Measurements from ENCODE around the gene FAF2.

Gene FAF2

DNA sequence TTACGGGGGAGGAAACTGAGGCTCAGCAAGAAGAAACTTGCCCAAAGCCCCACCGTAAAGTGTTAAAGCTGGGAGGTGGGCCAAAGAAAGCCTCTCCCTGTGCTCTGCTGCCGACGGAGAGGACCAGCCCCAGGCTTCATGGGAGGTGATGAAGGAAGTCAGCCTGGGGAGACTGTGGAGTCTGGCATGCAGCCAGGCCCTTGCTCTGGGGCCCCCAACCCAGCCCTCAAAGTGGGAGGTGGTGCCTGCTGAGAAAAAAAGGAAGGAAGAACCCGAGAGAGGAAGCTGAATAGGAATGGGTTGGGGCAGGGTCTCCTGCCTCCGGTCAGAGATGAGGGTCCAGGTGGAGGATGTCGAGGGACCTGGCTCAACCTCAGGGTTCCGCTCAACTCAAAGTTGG is 85.2 kb downstream of the FAF2 start:
- no peak for DNase-seq

GRCh38 chr5:176533894-176534611 is 85.9 kb downstream of the FAF2 start:
- DNase-seq = no peak

GRCh38 chr5:176534640-176535039 is 86.5 kb downstream of the FAF2 start:
- no peak for DNase-seq

DNA sequence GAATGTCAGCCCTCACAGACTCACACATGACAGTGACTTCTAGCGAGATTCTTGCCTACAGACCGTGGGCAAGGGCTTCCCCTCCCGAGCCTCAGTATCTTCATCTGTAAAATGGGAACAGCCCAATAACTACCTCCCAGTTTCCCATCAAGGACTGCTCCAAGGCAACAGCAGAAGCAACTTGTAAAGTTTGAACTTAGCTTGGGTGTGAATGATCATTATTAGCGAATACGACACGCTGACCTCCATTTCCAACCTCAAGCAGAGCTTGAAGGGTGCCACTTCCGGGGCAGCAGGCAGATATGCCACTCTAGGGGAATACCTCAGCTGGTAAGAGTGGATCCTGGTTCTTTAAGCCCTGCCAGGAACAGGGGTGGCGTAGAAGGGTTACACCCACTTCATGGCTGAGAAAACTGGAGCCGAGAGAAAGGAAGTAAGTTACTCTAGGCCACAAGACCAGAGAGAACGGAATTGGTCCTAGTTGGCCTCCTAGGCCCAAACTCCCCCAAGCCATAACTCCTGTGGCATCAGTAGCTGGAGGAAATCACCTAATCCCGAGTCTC is 87.0 kb downstream of the FAF2 start:
- peak; percentile 79 for DNase-seq

GRCh38 chr5:176535664-176536131 is 87.5 kb downstream of the FAF2 start:
- DNase-seq = no peak

DNA sequence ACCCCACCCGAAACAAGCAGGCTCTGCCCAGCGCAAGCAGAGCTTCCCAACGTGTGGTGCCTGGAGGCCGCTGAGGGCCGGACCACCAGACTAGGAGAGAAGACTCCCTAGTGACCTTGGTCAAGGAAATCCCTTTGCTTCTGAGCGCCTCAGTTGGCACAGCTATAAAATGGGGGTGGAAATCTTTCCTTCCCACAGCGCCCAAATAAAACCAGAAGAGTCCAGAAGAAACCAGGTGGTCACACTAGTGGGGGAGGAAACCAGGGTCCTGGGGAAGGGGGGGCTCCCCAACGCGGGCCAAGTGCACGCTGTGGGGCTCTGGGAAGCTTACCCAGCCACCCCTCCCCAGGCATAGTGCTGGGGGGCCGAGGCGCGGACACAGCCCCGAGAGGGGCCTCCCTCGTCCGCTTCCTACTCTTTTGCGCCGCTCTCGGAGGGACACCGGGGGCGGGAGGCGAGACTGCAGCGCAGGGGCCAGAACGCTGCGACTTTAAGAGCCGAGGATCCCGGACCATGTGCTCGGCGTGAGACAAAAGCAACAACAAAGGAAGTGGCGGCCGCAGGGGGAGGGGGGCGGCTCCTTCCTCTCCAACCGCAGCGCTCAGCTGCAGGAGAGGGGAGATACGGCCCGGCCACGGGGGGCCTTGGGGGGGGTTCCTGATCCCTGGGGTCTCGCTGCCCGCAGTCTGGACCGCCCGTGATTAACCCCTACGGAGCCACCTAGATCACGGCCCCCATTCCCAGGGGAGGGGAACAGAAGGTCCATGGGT is 88.1 kb downstream of the FAF2 start:
- DNase-seq = peak; percentile 66

DNA sequence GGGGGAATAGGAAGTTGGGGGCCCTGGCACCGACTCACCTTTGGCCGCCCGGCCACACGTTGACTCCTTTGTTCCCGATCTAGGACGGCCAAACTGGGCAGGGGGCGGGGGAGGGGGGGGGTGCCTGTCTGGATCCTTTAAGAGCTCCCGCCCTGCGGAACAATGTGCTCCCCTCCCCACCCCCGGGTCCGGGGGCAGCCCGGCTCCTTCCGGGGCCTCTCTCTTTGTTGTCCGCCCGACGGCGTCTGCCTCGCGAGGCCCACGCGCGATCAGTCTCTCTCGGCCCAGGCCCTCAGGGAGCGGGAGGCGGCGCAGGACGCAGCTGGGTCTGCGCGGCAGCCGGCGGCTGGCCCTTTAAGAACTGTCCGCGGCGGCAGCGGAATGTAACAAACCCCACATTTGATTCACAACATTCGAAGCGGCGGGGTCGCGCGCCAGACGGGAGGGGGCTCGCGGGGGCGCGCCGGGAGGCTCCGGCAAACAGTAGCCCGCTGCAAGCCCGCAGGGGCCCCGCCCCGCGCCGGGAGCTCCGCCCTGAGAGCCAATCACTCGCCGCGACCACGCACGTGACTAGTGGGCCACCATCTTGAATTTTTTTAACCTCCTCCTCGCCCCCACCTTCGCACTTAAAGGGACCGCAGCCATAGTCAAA is 88.8 kb downstream of the FAF2 start, which contains the start of gene RNF44:
TSS of gene RNF44 (minus strand) at position 501 of the 652 bp plus-strand sequence. CDS start 4,930 bp downstream, outside the sequence.
- DNase-seq = peak; percentile 96

GRCh38 chr5:176537554-176538229 is 89.5 kb downstream of the FAF2 start:
- DNase-seq = peak; percentile 100

GRCh38 chr5:176538230-176538988 is 90.2 kb downstream of the FAF2 start:
- no peak for DNase-seq

GRCh38 chr5:176538989-176539384 is 90.8 kb downstream of the FAF2 start:
- no peak for DNase-seq

DNA sequence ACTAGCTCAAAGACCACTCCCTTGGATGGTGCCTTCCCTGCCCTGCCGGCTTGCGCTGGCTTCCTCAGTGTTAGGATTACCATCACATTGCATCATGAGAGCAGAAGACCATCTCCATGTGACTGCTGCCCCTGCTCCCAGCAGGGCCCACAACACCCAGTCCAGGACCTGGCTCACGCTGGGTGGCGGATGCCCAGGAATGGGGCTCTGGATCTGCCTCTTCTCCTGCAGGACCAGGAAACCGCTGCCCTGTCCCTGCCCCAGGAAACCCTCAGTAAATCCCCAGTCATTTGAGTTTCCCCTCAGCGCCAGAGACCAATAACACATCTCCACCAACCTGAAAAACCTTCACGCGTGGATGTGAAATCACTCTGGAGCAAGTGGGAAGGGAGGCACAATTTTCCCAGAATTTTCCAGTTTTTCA is 92.3 kb downstream of the FAF2 start:
- no peak for DNase-seq

DNA sequence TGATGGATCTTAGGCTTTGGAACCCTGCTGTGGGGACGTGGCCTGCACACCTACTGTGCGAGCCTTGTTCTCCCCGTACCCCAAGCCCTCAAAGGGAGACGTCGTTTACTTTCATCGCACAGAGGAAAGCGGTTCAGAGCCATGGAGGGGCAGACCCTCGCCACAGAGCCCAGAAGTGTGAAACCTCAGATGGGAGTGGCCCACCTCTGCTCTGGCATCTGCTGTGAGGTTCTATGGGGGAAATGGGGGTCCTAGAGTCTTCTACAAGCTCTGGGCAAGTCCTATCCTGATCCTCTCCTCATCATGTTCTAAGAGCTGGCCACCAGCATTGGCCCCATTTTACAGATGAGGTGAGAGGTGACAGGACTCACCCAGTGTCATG is 92.8 kb downstream of the FAF2 start:
- DNase-seq = no peak

GRCh38 chr5:176541338-176542134 is 93.4 kb downstream of the FAF2 start:
- peak; percentile 44 for DNase-seq

DNA sequence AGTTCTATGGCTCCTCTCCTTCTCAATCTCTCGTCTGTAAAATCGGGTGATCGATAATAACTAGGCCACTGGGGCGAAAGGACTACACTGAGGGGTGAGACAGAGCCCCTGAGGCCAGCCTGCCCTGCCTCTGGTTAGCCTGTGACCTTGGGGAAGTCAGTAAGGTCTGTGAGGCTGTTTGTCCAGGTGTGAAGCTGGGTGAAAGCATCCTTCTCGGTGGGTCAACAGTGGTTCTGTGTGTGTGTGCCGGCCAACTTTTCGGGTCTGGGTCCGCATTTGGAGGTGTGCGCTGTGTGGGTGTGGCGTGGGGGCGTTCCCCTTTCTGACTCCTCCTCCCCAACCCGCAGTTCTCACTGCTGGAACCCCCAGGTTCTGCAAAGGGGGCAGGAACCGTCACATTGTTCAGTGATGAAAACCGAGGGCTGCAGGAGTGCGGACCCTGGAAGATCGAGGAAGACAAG is 94.0 kb downstream of the FAF2 start:
- DNase-seq = no peak

GRCh38 chr5:176542596-176543427 is 94.6 kb downstream of the FAF2 start:
- no peak for DNase-seq

DNA sequence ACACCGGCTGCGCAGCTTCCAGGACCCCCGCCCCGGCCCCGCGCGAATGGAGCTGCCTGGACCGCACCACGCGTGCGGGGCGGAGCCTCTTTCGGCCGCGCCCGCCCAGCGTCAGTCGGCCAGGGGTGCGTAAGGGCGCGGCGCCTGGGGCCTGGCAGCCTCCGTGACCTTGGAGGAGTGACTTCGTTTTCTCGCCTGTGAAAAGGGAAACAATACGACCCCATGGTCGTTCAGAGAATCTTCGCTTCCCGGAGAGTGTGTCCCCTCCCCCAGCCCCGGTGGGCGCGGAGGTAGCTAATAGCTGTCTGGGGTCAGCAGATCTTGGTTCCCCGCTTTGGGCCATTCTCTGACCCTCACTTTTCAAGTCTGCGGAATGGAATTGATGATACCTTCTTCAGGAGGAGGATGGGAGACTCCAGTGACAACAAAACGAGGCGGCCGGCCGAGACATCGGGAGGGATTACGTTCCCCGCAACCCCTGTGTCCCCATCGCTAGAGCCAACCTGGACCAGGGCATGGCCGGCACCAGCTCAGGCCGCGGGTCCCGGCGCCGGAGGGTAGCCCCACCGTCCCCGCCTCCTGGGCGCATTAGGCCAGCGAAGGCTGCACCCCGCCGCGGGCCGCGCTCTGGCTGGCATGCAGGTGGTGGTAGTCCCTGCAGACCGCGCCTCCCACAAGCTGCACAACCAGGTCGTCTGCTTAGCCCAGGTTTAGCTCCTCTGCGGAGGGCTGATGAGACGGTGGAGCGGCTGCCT is 95.4 kb downstream of the FAF2 start:
- DNase-seq = peak; percentile 70

DNA sequence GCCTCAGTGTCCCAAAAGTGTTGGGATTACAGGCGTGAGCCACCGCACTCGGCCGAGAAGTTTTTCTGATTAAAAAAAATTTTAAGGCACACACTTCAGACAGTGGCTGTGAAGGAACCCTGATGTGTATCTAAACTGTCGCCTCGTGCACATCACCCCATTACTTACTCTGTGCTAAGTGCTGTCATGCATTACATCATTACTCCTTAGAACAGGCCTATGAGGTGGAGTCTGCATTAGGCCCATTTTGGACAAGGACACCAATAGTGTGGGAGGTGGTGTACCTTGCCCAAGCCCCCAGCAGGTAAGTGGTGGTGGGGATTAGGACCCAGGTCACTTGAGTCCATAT is 97.2 kb downstream of the FAF2 start:
- DNase-seq = no peak

- no peak for DNase-seq
These were observed 97.7 kb downstream of the FAF2 start for GRCh38 chr5:176545737-176546509.

All from inflammatory macrophage treated with lipopolysaccharide for 4 hours (primary cell).